HG03045 (cell line): ENCODE measurements around the gene MERTK.

Experiments
- ATAC-seq: cut with Tn5 transposase; IDR thresholded peaks from one replicate; pipeline ENCODE4 v1.9.1; 2021; ENCODE audit warnings: mild to moderate bottlenecking, moderate library complexity; ENCODE audit not compliant: unreplicated experiment

Gene MERTK

DNA sequence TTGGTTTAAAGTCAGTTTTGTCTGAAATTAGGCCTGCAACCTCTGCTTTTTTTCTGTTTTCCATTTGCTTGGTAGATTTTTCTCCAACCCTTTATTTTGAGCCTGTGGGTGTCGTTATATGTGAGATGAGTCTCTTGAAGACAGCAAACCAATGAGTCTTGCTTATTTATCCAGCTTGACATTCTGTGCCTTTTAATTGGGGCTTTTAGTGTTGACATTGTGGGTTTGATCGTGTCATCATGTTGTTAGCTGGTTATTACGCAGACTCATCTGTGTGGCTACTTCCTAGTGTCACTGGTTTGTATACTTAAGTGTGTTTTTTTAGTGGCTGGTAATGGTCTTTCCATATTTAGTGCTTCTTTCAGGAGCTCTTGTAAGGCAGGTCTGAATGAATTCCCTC lies 175.5 kb downstream of the MERTK start:
- ATAC-seq, result no peak

DNA sequence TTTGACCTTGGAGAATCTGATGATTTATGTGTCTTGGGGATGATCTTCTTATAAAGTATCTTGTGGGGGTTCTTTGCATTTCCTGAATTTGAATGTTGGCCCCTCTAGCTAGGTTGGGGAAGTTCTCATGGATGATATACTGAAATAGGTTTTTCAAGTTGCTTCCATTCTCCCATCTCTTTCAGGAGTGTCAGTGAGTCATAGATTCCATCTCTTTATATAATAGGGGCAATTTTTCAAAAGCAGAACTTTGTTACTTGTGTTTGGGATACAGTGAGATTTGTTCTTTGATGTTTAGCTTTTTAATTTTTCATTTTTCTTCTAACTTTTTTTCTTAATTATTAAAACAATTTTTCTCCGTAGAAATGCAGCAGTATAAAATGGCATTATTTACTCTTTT lies 176.1 kb downstream of the MERTK start:
- ATAC-seq, result no peak

DNA sequence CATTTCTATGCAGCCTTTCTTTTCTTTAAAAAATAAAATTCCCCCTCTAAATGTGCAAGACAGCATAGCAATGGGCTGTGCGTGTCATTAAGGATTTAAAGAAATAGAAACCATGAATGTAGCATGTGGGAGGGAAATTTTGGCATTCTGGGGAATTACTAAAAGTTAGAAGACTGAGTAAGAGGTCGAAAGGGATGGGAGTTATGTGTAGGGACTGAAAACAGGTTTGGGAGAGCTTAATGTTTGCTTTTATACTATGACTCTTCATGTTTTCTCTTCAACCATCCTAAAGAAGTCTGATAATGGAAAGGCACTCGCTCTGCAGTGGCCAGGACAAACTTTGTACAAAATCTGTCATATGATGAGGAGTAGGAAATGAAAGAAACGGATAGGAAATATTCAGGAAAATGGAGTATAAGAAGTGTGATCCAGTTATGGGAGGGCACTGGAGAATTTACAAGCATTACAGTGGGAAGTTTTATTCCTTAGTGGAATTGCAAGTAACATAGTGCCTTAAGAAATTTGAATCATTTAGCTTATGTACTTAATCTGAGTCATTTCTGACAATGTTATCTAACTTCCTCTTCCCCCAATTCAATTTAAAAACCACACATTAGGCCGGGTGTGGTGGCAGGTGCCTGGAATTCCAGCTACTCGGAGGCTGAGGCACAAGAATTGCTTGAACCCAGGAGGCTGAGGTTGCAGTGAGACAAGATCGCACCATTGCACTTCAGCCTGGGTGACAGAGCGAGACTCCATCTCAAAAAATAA lies 177.3 kb downstream of the MERTK start:
- no peak for ATAC-seq

DNA sequence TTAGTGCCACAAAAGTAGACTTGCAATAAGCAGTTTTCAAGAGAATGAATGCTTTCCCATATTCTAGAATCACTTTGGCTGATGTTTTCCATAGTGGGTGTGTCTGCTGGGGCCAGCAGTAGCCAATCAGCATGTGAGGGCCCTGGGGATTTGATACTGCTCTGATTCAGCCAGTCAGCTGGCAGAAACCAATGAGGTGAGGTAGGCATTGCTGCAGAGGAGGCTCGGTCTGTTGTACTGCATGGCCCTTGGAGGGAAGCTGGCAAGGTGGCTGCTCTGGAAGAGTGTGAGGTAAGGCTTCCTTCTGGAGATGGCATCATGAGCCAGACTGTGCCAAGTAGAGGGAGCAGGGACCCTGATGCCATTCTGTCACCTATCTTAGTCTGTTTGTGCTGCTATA lies 179.4 kb downstream of the MERTK start:
- no peak for ATAC-seq
